Loucy (cell line): ENCODE measurements around the gene CANT1.

Source experiments
- EZH2phosphoT487 ChIP-seq: fragments of 200-600 bp; IDR thresholded peaks from 2 replicates; pipeline ENCODE4 v1.6.1; 2018; ENCODE audit warnings: antibody characterized with exemption, mild to moderate bottlenecking, moderate library complexity, borderline replicate concordance
- TF ChIP-seq, protein P1 (sequence below): fragments of 200-600 bp; sonication (generic); conservative IDR thresholded peaks from 2 replicates; pipeline ENCODE4 v1.5.1; 2014; ENCODE audit warnings: mild to moderate bottlenecking, antibody characterized with exemption, low read length

DNA sequence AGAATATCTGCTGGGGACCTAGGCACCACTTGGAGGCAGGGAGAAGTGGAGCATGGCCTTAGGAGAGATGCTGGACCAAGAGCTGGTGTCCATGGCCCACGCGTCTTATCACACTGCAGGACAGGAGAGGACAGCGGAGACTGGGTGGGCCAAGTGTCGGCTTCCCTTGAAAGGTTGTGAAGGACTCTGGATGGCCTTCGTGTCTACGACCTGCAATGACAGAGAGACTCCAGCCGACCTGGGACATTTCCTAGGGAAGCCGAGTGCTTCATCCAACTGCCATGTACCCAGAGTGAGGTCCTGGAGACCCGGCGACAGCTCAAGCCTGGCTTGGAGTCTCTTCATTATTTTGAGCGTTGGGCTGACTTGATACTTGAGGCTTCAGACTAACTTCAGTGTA, 34.9 kb upstream of the CANT1 start:
- TF ChIP-seq, protein P1, sequence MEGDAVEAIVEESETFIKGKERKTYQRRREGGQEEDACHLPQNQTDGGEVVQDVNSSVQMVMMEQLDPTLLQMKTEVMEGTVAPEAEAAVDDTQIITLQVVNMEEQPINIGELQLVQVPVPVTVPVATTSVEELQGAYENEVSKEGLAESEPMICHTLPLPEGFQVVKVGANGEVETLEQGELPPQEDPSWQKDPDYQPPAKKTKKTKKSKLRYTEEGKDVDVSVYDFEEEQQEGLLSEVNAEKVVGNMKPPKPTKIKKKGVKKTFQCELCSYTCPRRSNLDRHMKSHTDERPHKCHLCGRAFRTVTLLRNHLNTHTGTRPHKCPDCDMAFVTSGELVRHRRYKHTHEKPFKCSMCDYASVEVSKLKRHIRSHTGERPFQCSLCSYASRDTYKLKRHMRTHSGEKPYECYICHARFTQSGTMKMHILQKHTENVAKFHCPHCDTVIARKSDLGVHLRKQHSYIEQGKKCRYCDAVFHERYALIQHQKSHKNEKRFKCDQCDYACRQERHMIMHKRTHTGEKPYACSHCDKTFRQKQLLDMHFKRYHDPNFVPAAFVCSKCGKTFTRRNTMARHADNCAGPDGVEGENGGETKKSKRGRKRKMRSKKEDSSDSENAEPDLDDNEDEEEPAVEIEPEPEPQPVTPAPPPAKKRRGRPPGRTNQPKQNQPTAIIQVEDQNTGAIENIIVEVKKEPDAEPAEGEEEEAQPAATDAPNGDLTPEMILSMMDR, result no peak
- TF ChIP-seq EZH2phosphoT487, result no peak
